Suprapubic skin (tissue), 3 donors: ENCODE data around the gene RNF212.

Experiments used
- CTCF ChIP-seq, 2 donors: fragments of 200-600 bp in 1 of 2; fragments of 450-650 bp in 1 of 2; sonication (generic) in 1 of 2; IDR thresholded peaks; one replicate each; pipeline ENCODE4 v1.5.1; 2016 to 2019; ENCODE audit warnings: antibody characterized with exemption in 2 of 2, mild to moderate bottlenecking in 1 of 2, moderate library complexity in 1 of 2
- POLR2A ChIP-seq, 2 donors: fragments of 450-650 bp; IDR thresholded peaks; one replicate each; pipeline ENCODE4 v1.6.1; 2017; ENCODE audit warnings: antibody characterized with exemption in 2 of 2, mild to moderate bottlenecking in 2 of 2, moderate library complexity in 2 of 2

GRCh38 chr4:1029529-1029928 is 83.8 kb downstream of the RNF212 start:
- TF ChIP-seq POLR2A (IDR thresholded peaks at IDR 0.05) (no peak), CTCF (IDR thresholded peaks at IDR 0.05) (no peak)
